OCI-M2 (cell line): Measurements from ENCODE around the gene RBBP5.
"Not testable (repeated sequence)": the region's sequence is repeated elsewhere in the genome, so short reads cannot be mapped to it uniquely, and the experiment has no call there.

ENCODE experiments used
- DNase-seq: peaks from one replicate; lab custom pipeline; 2025; ENCODE audit not compliant: unreplicated experiment; lab: John Stamatoyannopoulos, UW

RBBP5 gene, protein sequence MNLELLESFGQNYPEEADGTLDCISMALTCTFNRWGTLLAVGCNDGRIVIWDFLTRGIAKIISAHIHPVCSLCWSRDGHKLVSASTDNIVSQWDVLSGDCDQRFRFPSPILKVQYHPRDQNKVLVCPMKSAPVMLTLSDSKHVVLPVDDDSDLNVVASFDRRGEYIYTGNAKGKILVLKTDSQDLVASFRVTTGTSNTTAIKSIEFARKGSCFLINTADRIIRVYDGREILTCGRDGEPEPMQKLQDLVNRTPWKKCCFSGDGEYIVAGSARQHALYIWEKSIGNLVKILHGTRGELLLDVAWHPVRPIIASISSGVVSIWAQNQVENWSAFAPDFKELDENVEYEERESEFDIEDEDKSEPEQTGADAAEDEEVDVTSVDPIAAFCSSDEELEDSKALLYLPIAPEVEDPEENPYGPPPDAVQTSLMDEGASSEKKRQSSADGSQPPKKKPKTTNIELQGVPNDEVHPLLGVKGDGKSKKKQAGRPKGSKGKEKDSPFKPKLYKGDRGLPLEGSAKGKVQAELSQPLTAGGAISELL

DNA sequence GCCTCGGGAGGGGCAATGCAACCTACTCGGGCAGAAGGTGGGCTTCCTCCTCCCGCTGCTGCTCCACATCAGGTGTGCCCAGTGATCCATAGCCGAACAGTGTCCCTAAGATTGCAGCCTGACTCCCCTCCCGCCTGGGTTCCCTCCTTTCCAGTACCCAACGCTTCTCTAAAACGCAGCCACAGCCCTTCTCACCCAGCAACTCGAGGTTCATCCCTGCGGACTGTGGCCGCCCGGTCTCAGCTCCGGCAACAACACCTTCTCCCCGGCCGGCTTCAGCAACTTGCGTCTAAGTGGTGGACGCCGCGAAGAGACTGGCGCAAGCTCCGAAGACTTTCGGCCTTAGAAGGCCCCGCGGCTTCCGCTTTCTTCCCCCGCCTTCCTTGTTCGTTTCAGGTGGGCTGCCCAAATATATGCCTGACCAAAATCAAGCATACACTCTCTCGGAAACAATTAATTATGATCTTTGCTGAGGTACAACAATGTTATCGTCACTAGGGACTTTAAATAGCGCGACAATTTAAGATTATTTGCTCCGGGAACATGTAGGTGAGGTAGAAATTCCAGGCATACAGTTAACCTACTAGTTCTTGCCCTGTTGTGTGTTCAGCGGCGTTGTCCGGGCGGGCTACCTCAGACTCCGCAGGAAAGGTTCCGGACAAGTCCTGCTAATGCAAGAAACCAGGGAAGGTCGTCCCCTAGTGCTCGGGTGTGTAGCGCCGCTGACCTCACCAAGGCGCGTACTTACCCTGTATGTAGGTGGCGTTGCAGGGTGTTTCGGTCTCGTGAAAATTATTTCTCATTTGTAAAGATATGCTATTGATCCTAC is at the start of gene RBBP5:
RBBP5 (minus strand) TSS at position 319 of the 829 bp plus-strand sequence; CDS start at position 214, 105 bp downstream.
- DNase-seq = peak; percentile 91

DNA sequence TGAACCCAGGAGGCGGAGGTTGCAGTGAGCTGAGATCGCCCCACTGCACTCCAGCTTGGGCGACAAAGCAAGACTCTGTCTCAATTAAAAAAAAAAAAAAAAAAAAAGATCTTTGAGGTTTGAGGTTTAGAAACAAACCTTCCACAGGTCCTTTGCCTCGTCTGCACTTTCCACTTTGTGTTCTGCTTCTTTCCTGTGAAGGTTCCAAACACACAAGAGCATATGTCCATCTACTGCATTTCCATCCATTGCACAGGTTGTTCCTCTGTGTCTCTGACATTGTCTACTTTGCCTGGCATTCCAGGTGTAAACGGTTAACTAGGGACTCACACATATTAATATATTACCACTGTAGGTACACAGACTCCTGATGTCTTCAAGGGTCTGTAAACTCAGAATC is 49.6 kb upstream of the RBBP5 start:
- DNase-seq = no peak

DNA sequence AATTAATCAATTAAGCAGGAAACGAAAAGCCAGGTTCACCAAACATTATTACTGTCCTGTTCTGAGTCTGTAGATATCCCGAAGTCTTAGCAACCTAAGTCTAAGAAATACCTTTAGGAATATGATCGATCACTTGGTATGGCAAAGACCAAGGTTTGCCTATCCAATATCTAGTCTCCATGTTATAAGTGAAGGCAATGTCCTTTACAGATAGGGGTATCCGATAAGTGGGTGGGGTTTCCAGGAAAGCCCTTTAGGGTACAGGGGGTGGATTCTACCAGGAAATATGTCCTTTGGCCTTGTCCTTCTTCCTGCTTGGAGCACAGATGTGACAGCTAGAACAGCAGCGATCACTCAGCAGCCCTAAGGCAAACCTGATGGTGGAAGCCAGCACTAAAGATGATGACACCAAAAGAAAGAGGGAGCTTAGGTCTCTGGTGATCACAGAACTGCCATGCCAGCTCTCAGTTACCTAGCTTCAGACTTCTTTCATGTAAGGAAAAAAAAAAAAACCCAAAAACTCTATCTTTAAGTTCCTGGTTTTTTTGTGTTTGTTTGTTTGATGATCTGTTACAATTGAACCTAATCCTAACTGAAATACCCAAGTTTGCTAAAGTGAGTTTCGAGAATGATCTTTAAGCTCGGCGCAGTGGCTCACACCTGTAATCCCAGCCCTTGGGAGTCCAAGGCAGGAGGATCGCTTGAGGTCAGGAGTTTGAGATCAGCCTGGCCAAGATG is 48.9 kb upstream of the RBBP5 start:
- no peak for DNase-seq

DNA sequence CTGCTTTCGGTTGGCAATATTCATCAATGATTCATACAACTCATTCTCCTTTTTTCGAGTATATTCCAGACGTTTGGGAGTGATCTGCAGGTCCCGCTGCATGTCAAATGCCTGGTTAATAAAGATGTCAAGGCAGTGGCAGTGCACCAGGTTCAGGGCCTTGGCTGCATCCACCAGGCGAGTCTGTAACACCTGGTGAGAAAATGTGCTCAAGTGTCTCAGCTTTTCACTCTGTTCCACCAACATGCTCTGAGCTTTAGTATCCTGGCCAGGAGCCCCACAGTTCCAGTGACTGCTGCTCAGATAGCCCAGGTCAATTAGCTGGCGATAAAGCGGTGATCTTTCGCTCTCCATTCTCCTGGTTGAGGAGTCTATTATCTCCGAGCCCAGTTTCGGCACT is 47.5 kb upstream of the RBBP5 start:
- DNase-seq = no peak

DNA sequence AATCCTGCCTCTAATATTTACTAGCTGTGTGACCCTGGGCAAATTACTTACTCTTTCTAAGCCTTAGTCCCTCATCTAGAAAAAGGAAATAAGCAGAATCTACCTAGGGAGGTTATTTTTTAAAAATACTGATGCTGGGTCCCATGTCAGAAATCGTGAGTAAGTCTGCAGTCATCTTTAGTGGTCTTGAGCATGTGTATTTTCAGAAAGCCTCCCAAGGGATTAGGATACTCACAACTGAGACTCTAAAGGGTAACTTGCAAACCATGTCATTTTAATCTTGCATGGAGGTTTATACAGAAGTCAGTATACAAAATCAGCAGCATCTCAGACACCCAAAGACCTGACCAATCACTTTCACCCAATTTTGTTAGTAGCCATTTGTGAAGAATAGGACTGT is 46.5 kb upstream of the RBBP5 start:
- no peak for DNase-seq

DNA sequence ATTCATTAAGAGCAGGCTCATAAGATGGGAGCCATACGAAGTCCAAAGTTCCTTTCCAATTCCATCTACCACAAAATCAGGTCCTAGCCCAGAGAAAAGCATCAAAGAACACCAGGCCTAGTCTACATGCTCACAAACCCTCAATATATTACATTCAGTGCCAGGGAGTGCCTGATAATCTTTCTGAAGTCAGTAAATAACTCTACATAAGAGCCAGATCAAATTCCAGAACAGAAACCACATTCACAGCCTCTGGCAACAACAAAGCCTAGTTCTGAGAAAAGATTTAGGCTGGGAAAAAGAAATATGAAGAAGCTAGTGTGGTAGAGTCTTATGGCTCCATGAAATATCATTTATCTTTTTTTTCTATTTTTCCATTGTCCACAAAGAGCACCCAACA is 40.5 kb upstream of the RBBP5 start:
- no peak for DNase-seq

DNA sequence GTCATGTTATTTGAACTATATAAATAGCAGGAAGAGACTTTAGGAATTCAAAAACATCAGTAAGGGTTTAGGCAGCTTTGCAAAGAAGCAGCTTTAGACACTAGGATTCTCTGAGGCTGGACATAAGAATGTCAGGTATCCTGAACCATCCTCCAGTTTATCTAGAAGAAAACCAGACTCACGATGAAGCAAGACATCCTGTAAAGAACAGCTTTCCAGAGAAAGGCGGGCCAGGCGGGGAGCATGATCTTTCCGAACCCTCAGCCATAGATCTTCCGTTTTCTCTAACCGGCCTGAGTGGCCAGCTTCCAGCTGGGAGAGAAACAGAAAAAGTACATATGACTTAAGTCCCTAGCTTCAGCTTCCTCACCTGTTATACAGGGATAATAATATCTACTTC is 39.3 kb upstream of the RBBP5 start:
- DNase-seq = no peak

DNA sequence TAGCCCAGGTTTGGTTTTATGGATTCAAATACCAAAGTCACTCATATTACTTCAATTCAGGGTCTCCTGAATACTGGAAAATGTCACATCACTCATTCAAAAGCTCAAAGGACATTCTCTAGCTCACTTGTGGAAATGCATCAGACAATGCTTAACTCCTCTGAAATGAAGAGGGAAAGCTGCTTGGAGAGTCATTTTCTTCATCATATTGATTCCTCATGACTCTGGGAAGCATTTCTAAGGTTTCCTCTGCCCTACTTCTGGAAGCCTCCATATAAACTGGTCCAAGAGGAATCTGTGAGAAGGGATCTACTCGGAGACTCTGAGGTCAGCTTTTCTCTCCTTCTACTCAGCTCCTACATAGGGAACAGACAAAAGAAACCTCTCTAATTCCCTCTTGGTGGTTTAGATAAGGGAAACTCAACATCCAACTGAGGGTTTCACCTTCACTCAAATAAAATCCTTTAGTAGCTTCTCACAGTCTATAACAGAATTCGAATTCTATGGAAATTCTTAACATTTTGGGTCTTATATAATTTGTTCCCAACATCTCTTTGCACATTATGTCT is 36.4 kb upstream of the RBBP5 start:
- DNase-seq = no peak

DNA sequence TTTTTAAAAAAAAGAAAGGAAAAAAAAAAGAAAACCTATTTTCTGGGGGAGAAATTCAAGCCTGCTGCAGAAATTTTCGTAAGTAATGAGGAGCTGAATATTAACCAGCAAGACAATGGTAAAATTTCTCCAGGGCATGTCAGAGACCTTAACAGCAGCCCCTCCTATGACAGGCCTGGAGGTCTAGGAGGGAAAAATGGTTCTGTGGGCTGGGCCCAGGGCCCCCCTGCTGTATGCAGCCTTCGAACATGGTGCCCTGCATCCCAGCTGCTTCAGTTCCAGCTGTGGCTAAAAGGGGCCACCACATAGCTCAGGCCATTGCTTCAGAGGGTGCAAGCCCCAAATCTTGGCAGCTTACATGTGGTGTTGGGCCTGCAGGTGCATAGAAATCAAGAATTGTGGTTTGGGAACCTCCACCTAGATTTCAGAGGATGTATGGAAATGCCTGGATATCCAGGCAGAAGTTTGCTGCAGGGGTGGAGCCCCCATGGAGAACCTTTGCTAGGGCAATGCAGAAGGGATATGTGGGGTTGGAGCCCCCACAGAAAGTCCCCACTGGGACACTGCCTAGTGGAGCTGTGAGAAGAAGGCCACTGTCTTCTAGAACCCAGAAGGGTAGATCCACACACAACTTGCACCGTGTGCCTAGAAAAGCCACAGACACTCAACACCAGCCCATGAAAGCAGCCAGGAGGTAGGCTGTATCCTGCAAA is 34.0 kb upstream of the RBBP5 start:
- not testable (repeated sequence) for DNase-seq

DNA sequence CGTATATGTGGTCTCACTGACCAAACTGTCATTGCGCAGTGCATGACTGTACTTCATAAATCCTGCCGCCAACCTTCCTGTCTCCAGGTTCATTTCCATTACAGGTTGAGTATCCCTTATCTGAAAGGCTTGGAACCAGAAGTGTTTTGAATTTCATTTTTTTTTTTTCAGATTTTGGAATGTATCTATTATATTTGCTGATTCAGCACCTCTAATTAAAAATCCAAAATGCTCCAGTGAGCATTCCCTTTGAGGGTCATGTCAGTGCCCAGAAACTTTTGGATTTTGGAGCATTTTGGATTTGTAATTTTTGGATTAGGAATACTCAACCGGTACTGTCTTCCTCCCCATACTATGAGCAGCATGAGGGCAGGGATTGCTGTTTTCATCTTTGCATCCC is 30.7 kb upstream of the RBBP5 start:
- DNase-seq = no peak

DNA sequence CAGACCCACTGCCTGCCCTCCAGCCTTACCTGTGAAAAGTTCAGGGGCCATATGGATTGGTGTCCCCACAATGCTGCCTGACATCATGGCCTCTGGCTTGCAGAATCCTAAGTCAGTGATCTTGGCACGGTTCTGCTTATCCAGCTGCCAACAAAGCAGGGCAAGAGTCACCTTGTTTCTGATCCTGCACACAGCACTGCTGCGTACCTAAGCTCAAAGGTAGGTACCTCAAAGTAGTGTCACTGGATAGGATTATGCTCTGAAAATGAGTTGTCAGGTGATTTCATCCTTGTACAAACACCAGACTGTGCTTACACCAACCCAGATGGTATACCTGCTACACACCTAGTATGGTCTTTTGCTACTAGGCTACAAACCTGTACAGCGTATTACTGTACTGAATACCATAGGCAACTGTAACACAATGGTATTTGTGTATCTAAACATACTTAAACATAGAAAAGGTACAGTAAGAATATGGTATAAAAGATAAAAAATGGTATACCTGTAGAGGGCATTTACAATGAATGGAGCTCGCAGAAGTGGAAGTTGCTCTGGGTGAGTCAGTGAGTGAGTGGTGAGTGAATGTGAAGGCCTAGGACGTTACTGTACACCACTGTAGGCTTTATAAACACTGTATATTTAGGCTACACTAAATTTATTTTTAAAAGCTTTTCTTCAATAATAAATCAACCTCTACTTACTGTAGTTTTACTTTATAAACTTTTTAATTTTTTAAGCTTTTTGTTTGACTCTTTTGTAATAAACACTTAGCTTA is 29.1 kb upstream of the RBBP5 start:
- no peak for DNase-seq

DNA sequence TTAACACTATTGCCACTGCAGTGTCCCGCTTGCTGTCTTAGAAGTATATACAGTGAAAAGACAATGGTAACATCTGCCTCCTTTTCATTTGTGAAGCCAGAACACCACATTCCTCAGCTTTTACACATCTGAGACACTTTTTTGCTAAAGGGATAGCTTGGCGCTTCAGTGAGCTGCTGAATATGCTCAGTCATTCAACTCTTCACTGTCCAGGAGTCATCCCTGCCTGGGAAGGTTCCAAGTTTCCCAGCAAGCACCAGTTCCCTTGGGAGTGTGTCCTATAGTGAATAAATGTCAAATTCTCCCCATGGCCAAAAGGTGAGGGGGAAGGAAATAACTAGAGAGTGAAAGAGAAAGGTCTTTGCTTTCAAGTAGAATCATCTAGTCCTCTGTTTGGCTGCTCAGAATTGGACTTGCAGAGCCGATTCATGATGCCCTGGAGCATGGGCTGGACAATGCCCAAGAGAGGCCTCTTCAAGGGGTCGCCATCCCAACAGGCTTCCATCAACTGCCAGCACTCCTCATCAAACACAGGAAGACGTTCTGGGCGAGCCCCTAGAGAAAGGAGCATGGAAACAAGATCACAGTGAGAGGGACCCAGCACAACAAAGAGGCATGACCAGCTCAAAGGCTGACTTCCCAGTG is 25.5 kb upstream of the RBBP5 start:
- DNase-seq = no peak

DNA sequence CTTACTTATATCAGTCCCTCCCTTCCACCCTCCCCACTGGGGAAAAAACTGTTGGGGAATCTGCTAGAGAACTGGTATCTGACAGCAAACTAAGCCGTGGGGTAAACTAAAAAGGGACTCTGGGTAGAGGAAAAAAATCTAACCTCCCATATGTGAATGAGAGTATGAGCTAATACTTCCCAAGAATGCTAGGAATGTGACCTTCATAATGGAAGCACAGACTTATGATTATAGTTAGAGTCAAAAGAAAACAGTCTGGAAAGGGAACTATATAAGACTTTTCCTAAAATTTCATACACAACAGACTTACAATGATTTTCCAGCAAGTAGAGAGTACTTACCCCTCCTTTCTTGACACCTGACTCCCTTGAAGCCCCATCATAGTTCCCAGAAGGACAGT is 23.0 kb upstream of the RBBP5 start:
- no peak for DNase-seq

DNA sequence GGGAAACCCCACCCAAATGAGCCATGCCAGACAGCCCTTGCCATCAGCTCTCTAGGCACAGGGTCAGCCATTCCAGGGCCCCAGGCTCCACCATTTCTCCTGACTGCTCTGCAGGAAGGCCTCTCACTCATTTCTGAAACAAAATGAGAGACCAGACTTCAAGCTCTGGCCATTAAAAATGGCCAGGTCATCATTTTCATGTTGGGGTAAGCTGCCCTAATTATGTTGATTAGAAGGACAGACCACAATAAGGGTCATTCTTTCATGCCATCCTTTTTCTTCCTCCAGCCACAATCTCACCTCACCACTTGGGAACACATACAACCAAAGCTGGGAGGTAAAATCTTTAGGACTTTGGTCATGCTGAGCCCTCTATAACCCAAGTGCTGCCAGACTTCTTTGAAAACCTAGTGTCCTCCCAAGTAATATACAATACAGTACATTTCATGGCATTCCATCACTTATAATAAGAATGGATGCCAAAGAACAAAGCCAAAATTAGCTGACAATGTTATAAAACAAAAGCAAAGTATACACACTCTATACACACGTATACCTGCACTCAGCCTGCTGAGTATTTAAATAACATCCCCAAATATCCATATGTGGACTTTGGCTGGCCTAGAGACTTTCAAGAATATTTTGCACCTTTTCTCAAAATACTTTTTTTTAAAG is 22.4 kb upstream of the RBBP5 start:
- DNase-seq = no peak

DNA sequence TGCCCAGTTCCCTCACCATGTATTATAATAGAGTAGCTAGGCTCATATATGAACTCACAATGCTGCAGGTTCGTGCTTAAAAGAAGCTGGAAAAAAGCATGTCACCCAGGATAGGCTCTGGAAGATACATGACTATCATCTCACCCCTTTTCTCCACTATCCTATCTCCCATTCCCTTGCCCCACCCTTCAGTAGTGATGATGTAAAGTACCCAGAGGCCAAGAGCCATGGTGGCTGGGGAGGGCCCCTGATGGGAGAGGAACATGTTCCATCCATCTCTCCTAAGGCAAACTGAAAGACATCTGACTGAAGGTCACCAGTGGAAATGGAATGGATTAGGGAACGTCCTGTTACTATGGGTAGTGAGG is 20.3 kb upstream of the RBBP5 start:
- no peak for DNase-seq

DNA sequence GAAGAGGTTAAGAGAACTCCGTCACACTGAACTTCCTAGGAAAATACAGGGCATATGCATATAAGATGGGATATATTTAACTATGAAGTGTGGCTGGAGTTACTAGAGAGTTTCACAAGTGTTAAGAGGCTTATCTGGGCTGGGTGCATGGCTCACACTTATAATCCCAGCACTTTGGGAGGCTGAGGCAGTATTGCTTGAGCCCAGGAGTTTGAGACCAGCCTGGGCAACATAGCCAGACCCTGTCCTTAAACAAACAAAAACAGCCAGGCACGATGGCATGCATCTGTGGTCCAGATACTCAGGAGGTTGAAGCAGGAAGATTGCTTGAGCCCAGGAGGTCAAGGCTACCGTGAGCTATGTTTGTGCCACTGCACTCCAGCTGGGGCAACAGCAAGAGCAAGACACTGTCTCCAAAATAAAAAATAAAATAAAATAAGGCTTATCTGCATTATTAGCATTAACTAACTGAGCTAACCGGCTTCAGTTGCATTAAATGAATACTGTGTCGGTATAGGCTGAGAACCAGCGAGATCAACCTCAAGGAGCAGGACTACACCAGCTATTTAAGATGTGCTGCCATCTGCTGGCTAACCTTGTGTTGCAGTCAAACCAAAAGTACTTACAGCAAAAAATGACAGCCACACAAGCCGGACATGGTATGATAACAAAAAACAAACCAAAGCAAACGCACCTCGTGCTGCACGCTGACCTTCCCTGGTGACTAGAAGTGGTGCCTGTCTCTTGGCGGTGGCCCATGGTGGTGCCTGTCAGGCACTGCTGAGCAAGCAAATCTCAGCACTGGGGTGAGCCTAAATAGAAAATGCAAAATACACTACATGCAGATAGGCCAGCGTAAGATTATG is 19.7 kb upstream of the RBBP5 start:
- peak; percentile 9 for DNase-seq

DNA sequence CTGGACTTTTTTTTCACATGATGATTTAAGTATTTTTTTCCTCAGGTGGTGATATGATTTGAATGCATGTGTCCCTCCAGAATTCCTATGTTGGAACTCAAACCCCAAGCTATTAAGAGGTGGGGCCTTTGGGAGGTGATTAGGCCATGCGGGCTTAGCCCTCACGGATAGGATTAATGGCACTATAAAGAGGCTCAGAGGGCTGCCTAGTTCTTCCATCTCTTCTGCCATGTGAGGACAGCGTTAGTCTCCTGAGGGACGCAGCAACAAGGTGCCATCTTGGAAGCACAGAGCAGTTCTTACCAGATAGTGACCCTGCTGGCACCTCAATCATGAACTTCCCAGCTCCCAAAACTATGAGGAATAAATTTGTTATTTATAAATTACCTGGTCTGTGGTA is 18.3 kb upstream of the RBBP5 start:
- no peak for DNase-seq

DNA sequence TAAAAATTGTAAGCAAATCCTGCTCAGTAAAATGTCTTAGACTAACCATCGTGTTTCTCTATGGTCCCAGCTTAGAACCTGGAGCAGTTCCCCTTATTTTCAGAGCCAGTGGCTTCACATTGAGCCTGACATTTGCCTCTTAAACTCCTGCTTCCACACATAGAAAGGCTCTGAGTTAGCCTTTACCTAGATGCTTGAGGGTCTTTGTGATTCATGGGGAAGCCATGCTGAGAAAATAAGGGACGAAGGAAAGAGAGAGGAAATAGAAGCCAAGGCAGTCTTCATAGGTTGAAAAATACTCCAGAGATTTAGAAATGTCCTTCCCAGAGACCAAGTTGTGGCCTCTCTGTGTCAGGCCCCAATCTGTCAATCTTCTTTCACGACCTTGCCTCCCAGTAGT is 16.1 kb upstream of the RBBP5 start:
- no peak for DNase-seq
